T-helper 2 cell (primary cell): Measurements from ENCODE around the gene LITAF.
A peak's percentile ranks its signal among the peaks of the same experiment; 100 is the strongest.

Experiments
- DNase-seq, 5 experiments: peaks; one replicate each; pipeline versions ENCODE4 v3.0.0 to v3.0.0-alpha.2; 2012 to 2022
- total RNA-seq, 2 donors: gene quantifications; one replicate each; lab custom pipeline; 2026; lab: John Stamatoyannopoulos, UW

Gene LITAF
- 114 to 137 reads per million in 2 donors for total RNA-seq

DNA sequence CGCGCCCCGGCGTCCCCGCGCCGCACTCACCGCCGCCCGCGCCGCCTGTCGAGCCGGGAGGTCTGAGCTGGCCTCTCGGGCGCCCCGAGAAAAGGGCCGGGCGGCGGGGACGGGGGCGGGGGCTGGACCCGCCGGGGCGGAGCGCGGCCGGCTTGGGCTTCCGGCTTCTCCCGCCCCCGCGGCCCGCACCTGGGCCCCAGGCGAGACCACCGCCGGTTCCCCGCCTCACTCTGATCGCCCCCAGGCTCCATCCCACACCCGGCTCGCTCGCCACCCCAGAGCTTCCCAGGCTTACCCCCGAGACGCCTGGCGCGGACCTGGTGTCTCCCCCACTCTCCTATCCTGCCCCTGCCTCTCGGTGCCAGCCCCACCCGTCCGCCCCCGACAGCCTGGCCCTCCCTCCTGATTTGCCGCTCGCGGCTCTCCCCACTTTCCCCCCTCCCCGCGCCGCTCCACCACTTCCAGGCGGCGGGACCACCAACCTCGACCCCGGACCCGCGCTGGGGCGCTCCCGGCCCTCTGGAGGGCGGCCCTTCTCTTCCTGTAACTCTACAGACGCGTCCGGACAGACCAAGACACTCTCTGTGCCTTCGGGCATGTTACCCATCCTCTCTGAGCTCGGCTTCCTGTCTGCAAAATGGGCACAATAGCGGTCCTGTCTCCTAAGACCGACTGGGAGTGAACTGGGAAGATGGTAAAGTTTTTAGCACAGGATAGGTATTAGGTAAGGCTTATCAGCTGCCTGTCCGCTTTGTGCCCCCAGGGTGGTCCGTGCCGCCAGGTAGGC, at the start of gene LITAF:
TSS of gene LITAF (minus strand) at position 64 of the 787 bp plus-strand sequence. CDS start 30,189 bp downstream, outside the sequence.
- DNase-seq = peak; percentile 32 to 69 (median 51)

DNA sequence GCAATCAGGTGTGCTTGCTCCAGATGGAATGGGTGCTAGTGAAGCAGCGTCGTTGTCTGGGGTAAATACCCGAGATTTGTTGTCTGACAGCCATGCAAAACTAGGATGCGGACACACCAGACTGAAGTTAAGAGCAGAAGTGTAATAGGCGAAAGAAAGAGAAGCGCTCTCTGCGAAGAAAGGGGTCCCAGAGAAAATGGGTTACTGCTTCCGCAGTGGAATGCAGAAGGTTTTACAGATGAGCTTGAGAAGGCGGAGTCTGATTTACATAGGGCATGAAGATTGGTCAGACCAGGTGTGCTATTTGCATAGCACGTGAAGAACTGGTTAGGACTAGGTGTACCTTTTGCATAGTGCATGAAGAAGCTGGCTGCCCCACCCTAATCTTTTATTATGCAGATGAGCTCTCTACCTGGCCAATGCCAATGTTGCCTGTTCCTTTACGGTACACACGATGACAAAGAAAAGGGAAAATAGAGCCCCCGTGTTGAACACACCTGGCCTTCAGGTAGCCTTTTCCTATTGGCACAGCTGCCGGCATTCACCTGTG, 49.5 kb upstream of the LITAF start:
- DNase-seq = no peak

DNA sequence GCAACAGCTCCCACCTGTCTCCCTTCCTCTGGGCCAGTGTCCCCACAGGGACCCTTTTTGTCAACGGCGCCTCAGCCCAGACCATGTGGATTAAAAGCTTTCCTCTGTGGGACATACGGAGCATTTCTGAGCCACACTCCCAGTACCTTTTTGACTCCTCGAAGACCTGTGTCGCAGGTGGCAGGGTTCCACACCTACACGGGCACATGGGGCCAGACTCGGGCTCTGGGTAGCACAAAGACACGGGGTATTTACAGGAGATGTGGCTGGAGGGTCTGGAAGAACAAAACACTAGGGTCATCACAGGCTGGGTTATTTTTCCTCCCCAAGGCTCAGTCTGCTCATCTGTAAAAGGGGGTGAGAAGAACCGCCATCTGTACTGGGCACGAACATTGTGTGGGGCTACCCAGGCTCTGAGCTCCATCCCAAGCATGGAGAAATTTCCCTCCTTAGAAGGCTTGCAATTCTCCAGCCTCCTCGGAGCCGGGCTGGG, 49.0 kb upstream of the LITAF start:
- DNase-seq = no peak

DNA sequence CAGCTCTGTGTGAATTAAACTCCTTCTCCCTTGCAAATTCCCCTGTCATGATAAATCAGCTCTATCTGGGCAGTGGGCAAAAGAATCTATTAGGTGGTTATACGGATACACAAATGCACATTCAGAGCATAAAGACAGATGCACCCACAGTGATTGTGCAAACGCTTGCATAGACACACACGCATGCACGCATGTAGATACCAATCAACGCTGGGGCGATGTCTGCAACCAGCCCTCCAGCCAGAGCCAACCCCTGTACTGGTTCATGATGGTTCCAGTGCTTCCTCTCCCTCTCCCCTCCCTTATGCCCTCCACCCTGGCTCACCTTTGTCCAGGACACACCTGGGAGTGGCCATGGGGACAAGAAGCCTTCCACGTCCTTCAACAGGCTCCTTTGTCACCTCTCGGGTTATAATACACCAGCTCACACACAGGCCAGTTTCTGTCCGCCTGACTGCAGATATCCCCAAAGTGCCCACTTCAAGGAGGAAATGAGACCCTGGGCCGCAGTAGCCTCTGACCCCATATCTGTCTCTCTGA, 48.5 kb upstream of the LITAF start:
- DNase-seq = no peak

DNA sequence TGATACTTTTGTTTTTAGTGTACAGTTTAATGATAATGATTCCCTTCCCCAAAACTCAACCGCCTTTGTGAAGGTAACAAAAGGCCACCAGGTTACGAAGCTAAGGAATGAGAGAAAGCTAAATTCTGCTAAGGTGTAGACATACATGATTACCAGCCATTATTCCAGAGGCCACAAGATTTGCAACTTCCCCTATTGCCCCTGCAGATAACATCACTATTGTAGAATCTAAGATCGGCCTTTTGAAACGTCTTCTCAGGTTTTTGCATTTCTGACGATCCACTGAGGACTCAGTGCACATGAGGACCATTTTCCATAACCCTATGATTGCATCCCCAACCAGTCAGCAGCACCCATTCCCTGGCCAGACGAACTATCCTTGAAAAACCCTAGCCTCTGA, 47.6 kb upstream of the LITAF start:
- DNase-seq = no peak

DNA sequence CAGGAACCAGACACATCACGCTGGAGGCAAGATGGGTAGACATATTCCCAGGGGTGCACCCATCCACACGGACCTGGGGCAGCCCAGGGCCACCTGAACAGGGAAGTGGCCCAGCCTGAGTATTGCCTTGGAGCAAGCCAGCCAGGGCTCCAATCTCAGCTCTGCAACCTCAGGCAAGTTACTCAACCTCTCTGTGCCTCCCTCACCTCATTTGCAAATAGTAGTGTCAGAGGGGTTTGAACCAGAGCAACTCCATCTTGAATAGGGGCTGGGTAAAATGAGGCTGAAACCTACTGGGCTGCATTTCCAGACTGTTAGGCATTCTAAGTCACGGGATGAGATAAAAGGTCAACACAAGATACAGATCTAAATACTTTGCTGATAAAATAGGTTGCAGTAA, 46.4 kb upstream of the LITAF start:
- DNase-seq = no peak

DNA sequence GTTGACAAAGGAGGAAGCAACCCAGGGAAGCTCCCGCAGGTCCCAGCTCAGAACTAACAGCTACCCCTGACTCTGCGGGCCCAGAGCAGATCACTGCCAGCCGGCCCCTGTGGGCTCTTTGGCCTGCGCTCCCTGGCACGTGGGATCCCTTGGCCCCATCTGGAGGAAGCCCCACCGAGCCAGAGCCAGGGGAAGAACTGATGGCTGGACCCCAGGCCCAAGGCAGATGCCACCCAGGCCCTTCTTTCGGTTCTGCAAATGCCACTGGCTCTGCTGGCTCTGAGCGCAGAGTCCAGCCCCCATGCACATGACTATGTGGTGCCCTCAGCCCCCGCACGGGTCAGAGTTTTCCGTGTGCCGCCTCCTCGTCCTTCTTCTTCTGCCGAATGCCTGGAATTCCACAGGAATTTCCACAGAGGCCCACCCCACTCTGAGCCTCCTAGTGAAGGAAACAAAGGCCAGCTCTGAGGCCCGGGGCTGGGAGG, 45.8 kb upstream of the LITAF start:
- DNase-seq = no peak

DNA sequence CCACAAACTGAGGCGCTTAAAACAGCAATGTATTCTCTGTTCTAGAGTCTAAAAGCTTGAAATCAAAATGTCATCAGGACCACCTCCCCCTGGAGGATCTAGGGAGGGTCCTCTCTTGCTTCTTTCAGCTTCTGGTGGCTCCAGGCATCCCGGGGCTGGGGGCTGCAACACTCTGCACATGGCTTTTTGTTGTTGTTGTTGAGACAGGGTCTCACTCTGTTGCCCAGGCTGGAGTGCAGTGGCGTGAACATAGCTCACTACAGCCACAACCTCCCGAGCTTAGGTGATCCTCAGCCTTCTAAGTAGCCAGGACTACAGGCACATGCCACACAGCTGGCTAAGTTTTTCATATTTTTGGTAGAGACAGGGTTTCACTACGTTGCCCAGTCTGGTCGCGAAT, 44.5 kb upstream of the LITAF start:
- DNase-seq = no peak

DNA sequence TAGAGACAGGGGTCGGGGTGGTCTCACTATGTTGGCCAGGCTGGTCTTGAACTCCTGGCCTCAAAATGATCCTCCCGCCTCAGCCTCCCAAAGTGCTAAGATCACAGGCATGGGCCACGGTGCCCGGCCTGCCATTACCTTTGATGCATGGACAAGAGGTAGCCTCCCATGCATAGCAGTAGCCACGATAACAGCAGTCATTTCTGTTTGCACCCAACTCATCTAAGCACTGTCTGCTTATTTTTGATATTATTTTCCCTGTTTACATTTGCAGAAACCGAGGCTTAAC, 44.0 kb upstream of the LITAF start:
- no peak for DNase-seq

DNA sequence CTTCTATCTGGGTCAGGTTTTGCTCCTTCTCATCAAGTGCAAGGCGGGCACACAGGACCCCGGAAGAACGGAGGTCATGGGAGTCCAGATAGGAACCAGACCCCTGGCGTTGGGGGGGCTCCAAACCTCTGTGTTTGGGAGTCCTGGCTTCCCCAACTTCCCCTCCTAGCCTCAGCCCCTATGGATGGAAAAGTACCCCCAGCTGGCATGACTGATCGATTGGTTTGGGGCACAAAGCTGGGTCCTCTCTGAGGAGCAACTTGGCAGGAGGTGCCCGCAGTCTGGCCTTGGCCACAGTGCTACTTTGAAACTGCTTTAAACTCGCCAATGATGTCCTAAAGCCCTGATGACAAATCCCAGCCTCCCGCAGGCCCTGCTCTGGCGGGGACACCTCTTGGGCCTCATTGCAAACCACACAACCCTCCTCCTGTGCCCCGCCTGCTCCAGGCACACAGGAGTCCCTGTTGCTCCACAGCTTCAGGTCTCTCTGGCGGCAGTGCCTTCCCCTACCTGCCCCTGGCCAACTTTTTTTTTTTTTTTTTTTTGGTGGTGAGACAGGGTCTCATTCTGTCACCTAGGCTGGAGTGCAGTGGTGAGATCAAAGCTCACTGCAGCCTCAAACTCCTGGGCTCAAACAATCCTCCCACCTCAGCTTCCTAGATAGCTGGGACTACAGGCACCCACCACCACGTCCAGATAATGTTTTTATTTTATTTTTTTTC, 43.5 kb upstream of the LITAF start:
- no peak for DNase-seq

DNA sequence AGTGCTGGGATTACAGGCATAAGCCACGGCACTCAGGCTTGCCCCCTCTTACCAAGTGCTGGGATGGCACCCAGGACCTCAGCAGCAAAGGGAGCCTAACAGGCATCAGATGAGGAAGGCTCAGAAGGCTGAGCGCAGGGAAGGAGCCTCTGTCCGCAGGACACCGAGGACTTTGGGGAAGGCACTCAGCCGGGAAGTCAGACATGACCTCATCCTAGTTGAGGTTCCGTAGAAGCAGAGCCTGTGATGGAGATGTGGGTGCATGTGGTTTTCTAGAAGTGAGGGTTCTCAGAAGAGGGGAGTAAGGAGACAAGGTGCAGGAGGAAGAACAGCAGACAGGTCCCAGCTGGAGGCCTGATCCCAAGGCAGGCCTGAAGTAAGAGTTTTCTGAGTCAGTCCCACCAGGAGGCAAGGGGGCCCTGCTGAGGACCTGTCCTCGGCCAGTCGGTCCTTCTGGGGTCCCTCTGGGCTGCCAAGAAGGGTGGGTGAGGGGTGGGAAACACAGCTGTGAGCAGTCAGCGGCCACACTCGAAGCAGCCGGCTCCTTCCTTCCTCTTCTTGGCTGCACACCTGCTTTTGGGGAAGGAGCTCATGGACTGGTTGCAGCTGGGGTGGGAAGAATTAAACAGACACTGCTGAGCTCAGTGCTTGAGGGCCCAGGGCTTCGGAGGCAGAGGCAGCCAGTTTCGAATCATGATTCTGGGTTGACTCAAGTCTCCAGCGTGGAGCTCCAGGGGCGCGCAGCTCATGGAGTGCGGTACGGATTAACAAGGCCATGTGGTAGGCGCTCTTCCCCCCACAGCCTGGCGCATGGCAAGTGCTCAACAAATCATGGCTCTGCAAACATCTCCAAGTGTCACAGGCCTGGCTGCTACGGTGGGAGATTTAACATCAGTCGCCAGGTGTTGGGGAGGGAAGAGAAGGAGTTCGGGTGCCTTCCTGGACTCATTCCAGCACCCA, 42.6 kb upstream of the LITAF start:
- DNase-seq = no peak

DNA sequence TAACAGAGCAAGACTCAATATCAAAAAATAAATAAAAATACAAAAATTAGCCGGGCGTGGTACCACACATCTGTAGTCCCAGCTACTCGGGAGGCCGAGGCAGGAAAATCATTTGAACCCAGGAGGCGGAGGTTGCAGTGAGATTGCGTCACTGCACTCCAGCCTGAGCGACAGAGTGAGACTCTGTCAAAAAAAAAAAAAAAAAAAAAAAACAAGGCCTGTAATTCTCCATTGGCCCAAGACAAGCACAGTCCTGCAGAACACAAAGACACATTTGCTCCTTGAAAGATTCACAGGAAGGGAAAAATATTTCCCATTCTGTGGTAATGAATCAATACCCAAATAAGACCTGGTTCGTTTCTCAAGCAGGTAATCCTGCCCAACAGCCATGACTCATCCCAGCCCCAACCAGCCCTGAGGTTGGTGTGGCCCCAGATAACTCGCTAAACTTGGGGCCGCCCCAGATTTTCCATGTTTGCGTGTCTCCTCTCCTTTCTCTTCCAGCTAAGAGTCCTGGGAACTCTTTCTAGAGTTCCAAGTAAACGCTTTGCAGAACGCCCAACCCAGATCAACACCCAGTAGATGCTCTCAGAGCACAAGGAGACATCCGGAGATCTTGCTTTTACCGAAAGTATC, 41.2 kb upstream of the LITAF start:
- no peak for DNase-seq

DNA sequence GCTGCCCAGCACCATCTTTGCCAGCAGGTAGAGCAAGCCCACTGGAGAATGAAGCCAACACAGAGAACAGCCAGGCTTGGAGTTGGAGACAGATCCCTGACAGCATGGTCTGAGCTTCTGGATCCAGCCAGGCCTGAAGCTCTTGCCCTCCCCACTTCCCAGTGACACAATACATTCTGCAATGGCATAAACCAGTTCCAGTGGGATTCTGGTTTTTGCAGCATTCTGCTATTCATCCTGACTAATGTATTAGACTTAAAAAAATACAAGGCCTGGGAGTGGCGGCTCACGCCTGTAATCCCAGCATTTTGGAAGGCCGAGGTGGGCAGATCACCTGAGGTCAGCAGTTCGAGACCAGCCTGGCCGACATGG, 40.6 kb upstream of the LITAF start:
- no peak for DNase-seq

DNA sequence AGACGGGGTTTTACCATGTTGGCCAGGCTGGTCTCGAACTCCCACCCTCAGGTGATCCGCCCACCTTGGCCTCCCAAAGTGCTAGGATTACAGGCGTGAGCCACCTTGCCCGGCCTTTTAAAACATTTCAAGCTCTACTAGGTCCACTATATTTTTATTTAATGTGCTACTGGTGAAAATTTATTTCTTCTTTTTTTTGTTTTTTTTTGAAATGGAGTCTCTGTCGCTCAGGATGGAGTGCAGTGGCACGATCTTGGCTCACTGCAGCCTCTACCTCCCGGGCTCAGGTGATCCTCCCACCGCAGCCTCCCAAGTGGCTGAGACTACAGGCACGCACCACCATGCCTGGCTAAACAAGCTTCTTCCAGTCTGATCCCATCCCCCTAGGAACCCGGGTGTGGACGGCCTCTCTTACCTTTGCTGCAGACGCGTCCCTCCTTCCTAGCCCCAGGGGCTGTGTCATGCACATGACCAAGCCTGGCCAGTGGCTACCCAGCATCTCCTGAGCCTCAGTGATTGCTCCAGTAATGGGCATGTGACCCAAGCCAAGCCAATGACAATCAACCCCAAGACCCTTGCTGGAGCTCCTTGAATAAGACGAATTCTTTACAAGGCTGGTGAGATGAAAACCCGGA, 40.1 kb upstream of the LITAF start:
- DNase-seq = no peak

DNA sequence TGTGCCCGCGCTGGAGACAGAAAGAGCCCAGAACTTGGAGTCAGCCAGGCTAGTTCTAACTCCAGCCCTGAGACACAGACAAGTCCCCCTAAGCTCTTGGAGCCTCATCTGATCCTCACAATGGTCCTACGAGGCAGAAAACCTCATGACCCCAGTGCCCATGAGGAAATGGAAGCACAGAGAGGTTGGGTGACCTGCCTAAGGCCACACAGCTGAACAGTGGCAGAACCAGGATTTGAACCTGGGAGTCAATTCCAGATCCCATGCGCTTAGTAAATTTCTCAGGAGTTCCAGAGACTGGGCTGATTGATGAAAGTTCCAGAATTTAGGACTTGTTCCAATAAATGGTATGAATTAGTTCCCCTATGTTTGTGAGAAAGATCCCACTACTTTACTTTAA, 39.0 kb upstream of the LITAF start:
- DNase-seq = no peak

DNA sequence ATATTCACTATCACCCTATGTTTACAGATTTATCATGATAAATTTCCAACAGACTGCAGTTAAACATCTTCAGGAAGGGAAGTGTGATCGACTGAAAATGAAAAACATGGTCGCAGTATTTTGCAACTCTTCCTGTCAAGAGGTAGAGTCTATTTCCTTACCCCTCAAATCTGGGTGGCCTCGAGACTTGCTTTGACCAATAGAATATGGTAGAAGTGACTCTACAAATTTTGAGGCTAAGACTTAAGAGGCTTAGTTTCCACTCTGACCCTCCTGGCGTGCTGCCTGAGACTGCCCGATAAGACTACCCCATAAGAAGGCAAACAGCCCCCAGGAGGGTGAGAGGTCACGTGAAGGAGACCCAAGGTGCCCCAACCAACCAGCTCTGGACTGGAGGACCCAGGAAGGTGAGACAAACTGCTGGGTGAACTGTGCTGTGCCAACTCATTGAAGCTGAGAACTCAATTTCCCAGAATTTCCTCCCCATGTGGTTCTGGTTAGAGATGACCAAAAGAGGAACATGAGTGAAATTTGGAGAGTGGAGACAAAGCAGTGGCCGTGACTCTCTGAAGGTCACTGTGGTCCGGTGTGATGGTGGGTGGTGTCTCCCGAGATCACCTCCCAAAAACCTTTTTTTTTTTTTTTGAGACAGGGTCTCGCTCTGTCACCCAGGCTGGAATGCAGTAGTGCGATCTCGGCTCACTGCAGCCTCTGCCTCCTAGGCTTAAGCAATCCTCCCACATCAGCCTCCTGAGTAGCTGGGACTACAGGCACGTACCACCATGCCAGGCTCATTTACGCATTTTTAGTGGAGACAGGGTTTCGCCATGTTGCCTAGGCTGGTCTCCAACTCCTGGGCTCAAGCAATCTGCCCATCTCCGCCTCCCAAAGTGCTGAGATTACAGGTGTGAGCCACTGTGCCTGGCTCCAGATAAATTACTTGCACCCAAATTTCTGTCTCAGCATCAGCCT, 38.2 kb upstream of the LITAF start:
- DNase-seq = no peak

DNA sequence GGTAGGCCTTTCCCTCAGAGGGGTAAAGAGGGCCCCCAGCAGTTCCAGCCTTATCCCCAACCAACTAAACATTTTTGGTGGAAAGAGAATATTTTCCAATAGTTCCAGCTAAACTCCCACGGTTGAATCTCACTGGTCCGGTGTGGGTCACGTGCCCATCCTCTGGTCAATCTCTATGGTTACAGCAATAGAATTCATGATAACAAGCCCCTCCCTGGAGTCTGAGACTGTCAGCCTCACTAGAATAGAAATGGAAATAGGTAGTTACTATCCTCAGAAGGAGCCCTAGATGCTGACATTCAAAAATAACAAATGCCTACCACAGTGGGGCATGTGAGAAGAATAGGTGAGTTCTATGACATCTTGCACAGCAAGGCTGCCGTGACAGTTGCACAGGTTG, 37.5 kb upstream of the LITAF start:
- DNase-seq = no peak

DNA sequence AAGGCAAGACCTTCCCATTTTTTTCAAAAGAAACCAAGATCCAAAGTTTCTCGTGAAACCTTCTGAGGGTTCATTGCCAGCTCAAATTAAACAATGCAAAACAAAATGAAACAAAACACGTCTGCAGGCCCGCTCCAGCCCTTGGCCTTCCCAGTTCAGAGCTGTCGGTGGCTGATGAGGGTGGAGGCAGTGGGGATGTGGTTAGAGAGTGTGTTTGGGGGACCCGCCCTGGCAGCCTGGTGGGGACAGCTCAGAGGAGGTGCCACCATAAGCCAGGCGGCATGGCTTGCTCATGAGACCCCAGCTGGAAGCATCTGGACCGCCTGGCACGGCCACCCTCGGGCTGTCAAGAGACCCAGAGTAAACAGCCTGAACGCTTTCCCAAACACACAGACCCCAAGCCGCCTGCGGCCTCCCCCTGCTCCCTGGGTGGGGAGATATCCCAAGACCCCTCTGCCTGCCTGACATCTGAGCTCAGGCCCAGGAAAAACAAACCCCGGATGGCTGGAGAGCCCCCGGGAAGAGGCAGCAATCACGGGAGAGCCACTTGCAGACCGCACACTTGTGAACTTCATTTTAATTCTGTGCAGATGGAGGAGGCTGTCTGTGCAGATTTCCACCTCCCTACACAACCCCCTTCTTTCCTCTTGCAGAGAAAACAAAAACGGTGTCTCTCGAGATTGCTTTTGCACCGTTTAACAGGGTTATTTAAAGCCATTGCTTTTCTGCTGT, 35.4 kb upstream of the LITAF start:
- peak in 3 of 5 experiments; percentile 7 to 89 (median 76) for DNase-seq

DNA sequence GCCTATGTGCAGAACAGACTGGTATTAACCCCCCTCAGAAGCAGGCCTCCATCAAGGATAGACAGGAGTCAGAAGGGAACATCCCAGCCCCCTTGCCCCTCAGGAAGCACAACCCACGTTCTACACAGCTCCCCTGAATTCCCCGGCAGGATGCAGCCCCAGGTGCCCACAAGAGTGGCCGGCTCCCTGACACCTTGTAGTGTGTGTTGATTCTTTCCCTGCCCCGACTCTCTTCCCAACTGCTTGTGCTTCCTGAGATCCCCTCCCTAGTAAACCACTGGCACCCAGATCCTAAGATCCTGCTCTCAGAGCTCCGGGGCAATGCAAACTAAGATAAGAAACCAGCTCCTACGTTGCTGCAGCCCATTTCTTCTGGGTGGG, 34.8 kb upstream of the LITAF start:
- peak in 1 of 5 experiments; percentile 34 for DNase-seq
